Measurements from ENCODE around the gene SFRP5.

SFRP5 gene

GRCh38 chr10:97763411-97763810, 8.4 kb downstream of the SFRP5 start:
- DNase-seq: no peak

DNA sequence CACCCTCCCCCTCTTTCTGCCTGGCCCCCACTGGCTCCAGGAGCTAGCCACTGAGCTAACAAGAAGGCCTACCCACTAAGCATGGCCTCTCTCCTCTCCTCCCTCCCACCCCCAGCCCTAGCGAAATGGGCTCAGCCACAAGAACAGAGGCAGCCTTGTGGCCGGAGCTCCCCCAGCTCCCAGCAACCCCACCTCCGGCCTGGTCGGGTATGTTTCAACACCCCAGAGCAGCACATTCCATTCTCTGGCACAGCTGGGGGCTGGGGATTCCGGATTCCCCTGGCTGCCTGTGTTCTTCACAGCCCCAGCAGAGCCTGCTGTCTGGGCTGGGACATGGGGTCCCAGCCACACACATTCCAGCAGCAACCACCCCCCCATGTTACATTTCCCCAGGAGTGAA, 9.0 kb downstream of the SFRP5 start:
- no peak for DNase-seq

- no peak for DNase-seq
Observed at GRCh38 chr10:97762056-97762455, 9.7 kb downstream of the SFRP5 start.

- no peak for DNase-seq
Observed at GRCh38 chr10:97761331-97761865, 10.4 kb downstream of the SFRP5 start.

- no peak for DNase-seq
Observed at GRCh38 chr10:97760461-97761257, 11.1 kb downstream of the SFRP5 start.

DNA sequence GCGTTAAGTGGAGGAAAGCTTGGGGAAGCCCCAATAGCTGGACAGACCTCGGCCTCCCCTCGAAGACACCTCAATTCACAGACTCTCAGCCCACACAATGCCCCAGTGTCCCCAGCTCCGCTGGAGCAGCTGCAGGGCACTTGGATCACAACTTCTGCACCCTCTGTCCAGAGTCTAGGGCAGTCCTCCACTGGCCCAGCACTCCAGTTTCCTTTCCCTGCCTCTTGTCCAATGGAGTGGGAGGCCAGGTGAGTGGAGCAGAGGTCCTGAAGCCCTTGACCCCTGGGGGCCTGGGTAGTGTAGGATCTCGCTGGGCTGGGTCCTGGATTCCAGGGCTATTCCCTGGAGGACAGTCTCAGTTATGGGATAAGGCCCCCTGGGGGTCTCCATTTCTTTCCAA, 11.9 kb downstream of the SFRP5 start:
- no peak for DNase-seq

- DNase-seq: peak; percentile 75
Observed at GRCh38 chr10:97759158-97759887, 12.5 kb downstream of the SFRP5 start.

GRCh38 chr10:97757471-97757870, 14.3 kb downstream of the SFRP5 start:
- DNase-seq: no peak

DNA sequence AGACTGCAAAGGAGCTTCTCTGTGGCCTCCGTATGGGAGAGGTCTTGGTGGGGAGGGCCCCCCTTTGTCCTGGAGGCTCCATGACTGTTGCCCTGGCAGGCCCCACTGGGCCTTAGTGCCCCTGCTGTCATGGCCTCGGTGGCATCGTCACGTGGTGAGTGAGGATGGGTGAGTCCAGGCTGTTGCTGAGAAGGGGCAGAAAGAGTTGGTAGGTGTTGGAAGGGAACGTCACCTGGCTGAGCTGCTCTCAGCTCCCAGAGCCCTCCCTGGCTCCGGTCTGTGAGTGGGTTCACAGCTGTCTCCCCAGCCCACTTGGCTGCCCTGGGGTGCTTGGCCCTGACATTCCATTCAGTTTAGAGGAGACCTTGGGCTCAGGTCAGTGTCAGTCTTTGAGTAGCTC, 16.1 kb downstream of the SFRP5 start:
- no peak for DNase-seq

- no peak for DNase-seq
Observed at GRCh38 chr10:97754726-97755125, 17.1 kb downstream of the SFRP5 start.

DNA sequence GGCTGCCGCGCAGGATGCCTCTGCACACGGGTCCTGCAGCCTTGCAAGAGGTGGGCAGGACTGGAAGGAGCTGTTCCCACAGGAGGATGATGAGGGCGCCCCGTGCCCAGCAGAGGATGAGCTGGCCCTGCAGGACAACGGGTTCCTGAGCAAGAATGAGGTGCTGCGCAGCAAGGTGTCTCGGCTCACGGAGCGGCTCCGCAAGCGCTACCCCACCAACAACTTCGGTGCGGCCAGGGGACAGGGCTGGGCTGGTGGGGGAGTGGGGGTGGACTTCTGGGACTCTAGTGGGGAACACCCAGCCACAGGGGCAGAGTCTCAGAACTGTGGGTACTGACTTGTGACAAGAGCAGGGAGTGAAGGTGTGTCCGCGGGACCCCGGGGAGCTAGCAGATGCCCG, 18.8 kb downstream of the SFRP5 start:
- DNase-seq: no peak

DNA sequence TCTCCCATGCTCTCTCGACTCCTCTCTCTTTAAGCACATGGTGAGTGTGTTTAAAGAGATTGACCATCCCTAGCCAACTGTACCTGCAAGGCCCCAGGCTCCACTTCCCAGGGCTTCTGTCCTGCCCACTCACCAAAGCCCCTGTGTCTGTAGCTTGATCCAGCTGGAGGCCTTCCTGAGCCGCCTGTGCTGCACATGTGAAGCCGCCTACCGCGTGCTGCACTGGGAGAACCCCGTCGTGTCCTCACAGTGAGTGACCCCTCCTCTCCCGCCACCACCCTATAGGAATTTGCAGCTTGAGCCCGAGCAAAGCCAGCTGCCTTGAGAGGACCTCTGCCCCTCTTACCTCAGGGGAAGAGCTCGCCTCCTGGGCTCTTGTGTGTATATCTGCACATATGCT, 23.7 kb downstream of the SFRP5 start:
- no peak for DNase-seq

GRCh38 chr10:97747573-97747972, 24.2 kb downstream of the SFRP5 start:
- DNase-seq: no peak

GRCh38 chr10:97744405-97745035, 27.3 kb downstream of the SFRP5 start:
- no peak for DNase-seq

DNA sequence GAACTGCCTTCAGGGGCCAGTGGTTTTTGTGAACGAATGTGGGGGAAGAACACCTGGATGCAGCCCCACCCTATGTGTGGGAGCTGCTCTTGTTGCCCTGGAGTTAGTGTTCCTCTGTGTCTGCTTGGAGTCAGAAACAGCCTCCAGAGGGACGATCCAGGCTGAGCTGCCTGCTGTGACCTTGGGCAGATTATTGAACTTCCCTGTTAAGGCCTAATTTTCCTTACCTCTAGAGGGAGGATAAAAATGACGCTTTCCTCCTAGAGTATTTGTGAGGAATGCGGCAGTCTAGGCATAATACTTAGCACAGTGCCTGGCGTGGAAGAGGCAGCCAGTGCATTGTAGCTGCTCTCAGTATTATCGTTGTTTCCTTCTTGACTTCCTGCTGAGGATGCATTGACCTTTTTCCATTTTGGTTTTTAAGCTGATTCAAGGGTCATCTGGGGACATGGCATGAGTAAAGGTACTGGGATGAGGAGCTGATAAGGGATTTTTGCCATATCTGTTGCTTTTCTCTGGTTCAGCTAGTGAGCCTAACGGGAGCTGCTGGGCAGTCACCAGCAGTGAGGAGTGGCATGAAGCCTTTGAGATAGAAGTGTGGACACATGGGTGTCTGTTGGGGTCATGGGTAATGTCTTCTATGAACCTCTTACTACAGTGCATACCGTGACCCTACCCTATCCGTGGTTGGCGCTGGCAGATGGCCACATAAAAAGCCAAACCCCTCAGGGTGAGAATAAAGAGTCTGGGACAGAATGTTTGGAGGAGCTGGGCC, 28.4 kb downstream of the SFRP5 start:
- DNase-seq: no peak

GRCh38 chr10:97740613-97741012, 31.2 kb downstream of the SFRP5 start:
- DNase-seq: no peak

GRCh38 chr10:97738616-97739015, 33.2 kb downstream of the SFRP5 start:
- no peak for DNase-seq

DNA sequence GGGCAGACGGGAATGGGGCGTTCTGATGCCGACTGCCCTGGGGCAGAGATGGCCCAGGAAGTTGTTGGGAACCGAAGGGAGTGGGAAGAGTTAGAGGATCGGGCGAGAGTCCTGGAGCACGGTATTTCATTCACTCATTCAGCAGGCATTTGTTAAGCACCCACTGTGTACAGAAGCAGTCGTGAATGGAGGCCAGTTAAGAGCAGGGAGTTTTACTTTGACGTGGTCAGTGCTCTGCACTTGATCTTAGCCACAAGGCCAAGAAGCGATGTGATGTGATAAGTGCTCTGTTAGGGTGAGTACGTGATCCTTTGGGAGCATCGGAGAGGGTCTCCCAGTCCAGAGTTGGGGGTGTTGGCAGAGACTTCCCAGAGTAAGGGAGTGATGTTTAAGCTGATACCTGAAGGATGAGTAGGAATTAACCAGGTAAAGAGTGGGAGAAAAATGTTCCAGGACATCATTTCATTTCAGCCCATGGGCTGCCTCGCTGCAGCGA, 34.0 kb downstream of the SFRP5 start:
- no peak for DNase-seq

DNA sequence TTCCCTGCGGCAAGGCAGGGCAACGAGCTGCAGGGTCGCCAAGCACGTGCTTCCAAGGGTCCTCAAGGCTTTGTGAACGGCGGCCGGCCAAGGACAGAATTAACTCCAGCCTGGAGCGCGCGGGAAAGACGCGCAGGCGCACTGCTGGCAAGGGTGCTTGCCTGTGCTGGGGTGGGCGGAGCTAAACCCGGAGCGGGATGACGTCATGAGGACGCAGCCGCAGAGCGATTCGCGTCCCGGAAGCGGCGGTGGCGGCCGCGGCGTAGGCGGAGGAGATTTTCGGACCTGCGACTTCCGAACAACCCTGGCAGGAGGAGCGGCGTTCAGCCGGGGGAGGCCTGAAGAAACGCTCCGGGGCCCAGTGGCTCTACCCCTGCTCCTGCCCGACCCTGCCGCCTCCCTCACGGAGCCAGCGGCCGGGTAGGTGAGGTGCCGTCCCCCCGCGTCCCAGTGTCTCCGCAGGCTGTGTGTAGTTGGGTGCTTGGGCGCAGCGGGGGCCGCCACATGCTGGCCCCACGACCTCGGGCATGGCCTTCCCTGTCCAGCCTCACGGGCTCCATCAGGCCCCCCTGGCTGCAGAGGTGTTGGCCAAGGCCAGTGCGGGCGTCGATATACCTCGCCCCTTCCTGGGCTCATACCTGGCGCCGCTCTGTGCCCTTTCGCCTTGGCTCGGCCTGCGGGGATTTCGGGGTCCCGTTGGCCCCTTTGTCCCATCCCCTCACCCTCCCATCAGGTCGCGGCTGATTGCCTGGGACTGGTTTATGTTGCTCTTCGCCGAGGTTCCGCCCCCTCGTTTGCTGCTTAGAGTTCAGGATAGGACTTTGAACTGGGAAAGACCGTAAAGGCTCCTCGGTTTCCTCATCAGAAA, 34.7 kb downstream of the SFRP5 start, which contains the start of gene ZFYVE27:
ZFYVE27 (plus strand) TSS at position 227 of the 868 bp plus-strand sequence. CDS start 1,350 bp downstream, outside the sequence.
- DNase-seq: peak; percentile 99

DNA sequence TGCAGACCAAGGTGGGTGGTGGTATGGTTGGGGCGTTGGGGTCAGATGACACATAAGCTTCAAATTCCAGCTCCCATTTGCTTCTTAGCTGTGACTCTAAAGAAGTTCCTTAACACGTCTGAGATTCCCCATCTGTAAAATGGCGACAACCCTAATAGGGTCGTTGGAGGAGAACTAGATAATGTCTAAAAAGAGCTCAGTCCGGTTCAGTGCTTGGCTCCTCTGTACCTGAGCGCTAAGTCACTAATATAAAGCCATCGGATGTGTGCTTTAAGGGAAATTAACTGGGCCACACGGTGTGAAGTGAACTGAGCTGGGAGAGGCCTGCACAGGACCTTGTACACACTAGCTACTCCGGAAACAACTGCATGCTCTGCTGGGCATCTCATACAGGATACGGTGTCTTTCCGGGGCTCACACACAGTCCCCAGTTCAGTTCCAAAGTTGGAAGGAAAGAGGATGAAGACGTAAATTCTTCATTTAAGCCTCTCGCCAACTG, 35.3 kb downstream of the SFRP5 start:
- no peak for DNase-seq

- no peak for DNase-seq
Observed at GRCh38 chr10:97734021-97734420, 37.8 kb downstream of the SFRP5 start.
